ENCODE results near the gene RNF225.
"Not testable (repeated sequence)": the region's sequence is repeated elsewhere in the genome, so short reads cannot be mapped to it uniquely, and the experiment has no call there.

Gene RNF225

GRCh38 chr19:58395220-58395978, at the start of gene RNF225:
Gene RNF225 (plus strand): TSS chr19:58395656. CDS start chr19:58396090, 434 bp downstream.
- intact Hi-C loops (cut with DNase I): no loop called here
- peak in 3 of 10 donors; percentile 69 to 70 (median 70) for DNase-seq

GRCh38 chr19:58346961-58347929, 48.2 kb upstream of the RNF225 start:
- DNase-seq: peak; percentile 57 to 98 (median 75)
- intact Hi-C loops (cut with DNase I): loop anchor here (1.0 kb wide), 1 partner anchor 15 kb away; the partner anchor contains the start of gene ZNF497

GRCh38 chr19:58348080-58348479, 47.4 kb upstream of the RNF225 start:
- intact Hi-C loops (cut with DNase I); DNase-seq: not testable (repeated sequence)

- intact Hi-C loops (cut with DNase I): no loop called here
- no peak for DNase-seq
These were observed 45.9 kb upstream of the RNF225 start for GRCh38 chr19:58349590-58349989.

- intact Hi-C loops (cut with DNase I): no loop called here
- DNase-seq: peak in 3 of 10 donors; percentile 50 to 73 (median 67)
These were observed 45.2 kb upstream of the RNF225 start for GRCh38 chr19:58350001-58350861.

GRCh38 chr19:58350871-58351557, 44.4 kb upstream of the RNF225 start:
- intact Hi-C loops (cut with DNase I): no loop called here
- DNase-seq: peak in 2 of 10 donors; percentile 73 to 76

GRCh38 chr19:58351558-58351878, 43.9 kb upstream of the RNF225 start:
- no peak for DNase-seq
- intact Hi-C loops (cut with DNase I): no loop called here

- DNase-seq: peak in 2 of 10 donors; percentile 68 to 76
- intact Hi-C loops (cut with DNase I): no loop called here
These were observed 43.3 kb upstream of the RNF225 start for GRCh38 chr19:58351990-58352755.

GRCh38 chr19:58352760-58353671, 42.4 kb upstream of the RNF225 start, which contains the start of gene A1BG:
Gene A1BG (minus strand): TSS chr19:58353492. CDS start chr19:58353437, 55 bp downstream.
- peak in 2 of 10 donors; percentile 59 to 77 for DNase-seq
- intact Hi-C loops (cut with DNase I): no loop called here

- intact Hi-C loops (cut with DNase I): no loop called here
- DNase-seq: peak in 2 of 10 donors; percentile 23 to 42
These were observed 41.6 kb upstream of the RNF225 start for GRCh38 chr19:58353717-58354477.

- peak in 2 of 10 donors; percentile 40 to 68 for DNase-seq
- intact Hi-C loops (cut with DNase I): no loop called here
These were observed 40.9 kb upstream of the RNF225 start for GRCh38 chr19:58354478-58355030.

GRCh38 chr19:58355215-58355796, 40.1 kb upstream of the RNF225 start:
- intact Hi-C loops (cut with DNase I): no loop called here
- peak in 3 of 10 donors; percentile 26 to 49 (median 37) for DNase-seq

GRCh38 chr19:58355908-58356765, 39.3 kb upstream of the RNF225 start:
- DNase-seq: peak in 3 of 10 donors; percentile 73 to 77 (median 74)
- intact Hi-C loops (cut with DNase I): no loop called here

- DNase-seq: peak in 3 of 10 donors; percentile 58 to 84 (median 80)
- intact Hi-C loops (cut with DNase I): no loop called here
These were observed 38.5 kb upstream of the RNF225 start for GRCh38 chr19:58356766-58357480.

Measured in posterior cingulate gyrus (tissue), 11 donors.